Body of pancreas (tissue), 4 donors: ENCODE measurements around the gene LORICRIN. TPM values are rescaled to one million over a fixed set of nuclear protein-coding genes. Genes with fewer than 3 reads are reported as not detected.

Experiments
- ATAC-seq: fragments of 150-250 bp; one replicate; pipeline ENCODE4 v1.9.1; 2016
- DNase-seq, 4 donors: peaks; one replicate each; pipeline ENCODE4 v3.0.0-alpha.2; 2019
- H3K27ac ChIP-seq, 4 donors: fragments of 200-600 bp; sonication (generic); 1 replicate in 3 of 4; 2 replicates in 1 of 4; pipeline versions ENCODE4 v1.5.1 to v1.6.1; 2016 to 2019; ENCODE audit warnings: mild to moderate bottlenecking in 1 of 4, mixed read lengths in 1 of 4, moderate library complexity in 1 of 4
- H3K27me3 ChIP-seq, 2 donors: fragments of 200-600 bp; sonication (generic); one replicate each; pipeline ENCODE4 v1.6.0; 2016; ENCODE audit warnings: mild to moderate bottlenecking in 1 of 2
- H3K36me3 ChIP-seq, 2 donors: fragments of 200-600 bp; sonication (generic); replicated peaks in 1 of 2; 2 replicates each; pipeline ENCODE4 v1.5.1; 2016; ENCODE audit warnings: low read depth in 2 of 2; ENCODE audit not compliant: insufficient read depth in 1 of 2
- H3K4me1 ChIP-seq: fragments of 200-600 bp; sonication (generic); one replicate; pipeline ENCODE4 v1.6.0; 2016
- H3K4me3 ChIP-seq, 2 donors: fragments of 200-600 bp; sonication (generic); 1 replicate in 1 of 2; 2 replicates in 1 of 2; pipeline ENCODE4 v1.5.1; 2016 to 2019
- H3K9me3 ChIP-seq, 3 donors: fragments of 200-600 bp; sonication (generic); 1 replicate in 2 of 3; 2 replicates in 1 of 3; pipeline ENCODE4 v1.5.1; 2016
- CTCF ChIP-seq, 7 experiments: fragments of 450-650 bp in 4 of 7; fragments of 200-600 bp in 3 of 7; sonication (generic) in 3 of 7; IDR thresholded peaks; one replicate each; pipeline ENCODE4 v1.5.1; 2016 to 2019; ENCODE audit warnings: antibody characterized with exemption in 7 of 7
- POLR2A ChIP-seq, 3 donors: fragments of 450-650 bp; IDR thresholded peaks; one replicate each; pipeline ENCODE4 v1.6.1; 2016; ENCODE audit warnings: antibody characterized with exemption in 3 of 3, mild to moderate bottlenecking in 2 of 3
- WGBS, 2 donors: methylation state at CpG; one replicate each; pipeline ENCODE4 v1.1.5; 2017; 5-methylcytosine and 5-hydroxymethylcytosine counted together
- intact Hi-C: fragments of 100-400 bp; cut with DNase I; formaldehyde crosslinking; loops from one replicate; pipeline ENCODE4 v1.15.1; 2023
- total RNA-seq, 2 donors: library from RNA; depleted of rRNA; stranded (reverse); fragments of >200 nt; gene quantifications; one replicate each; pipeline ENCODE4 v1.1.0, GENCODE V29; 2016

LORICRIN gene
- total RNA-seq, 2 donors from 2014 or later: not detected

- DNase-seq: no peak
- TF ChIP-seq CTCF (IDR thresholded peaks at IDR 0.05) (no peak), POLR2A (IDR thresholded peaks at IDR 0.05) (no peak)
- no peaks in the 10 kb centered on the region for H3K9me3 ChIP-seq
- no peaks in the 10 kb centered on the region for H3K4me1 ChIP-seq
- no peaks in the 10 kb centered on the region for H3K36me3 ChIP-seq
- H3K4me3 ChIP-seq: no peak overlapping the region
- H3K27ac ChIP-seq: no peak overlapping the region
- ATAC-seq: no peak
- intact Hi-C loops: no loop called here
- 67 to 75% methylated on average over 22 of the region's 22 CpGs for WGBS, 2 donors
- no peaks in the 10 kb centered on the region for H3K27me3 ChIP-seq
These were observed 47.1 kb downstream of the LORICRIN start for GRCh38 chr1:153306303-153307220.

- Histone ChIP-seq H3K4me1 (no peaks in the 10 kb centered on the region), H3K4me3 (no peak overlapping the region), H3K36me3 (no peaks in the 10 kb centered on the region), H3K27ac (no peak overlapping the region), H3K27me3 (no peaks in the 10 kb centered on the region), H3K9me3 (no peaks in the 10 kb centered on the region)
- 71 to 83% methylated on average over 7 to 10 of the region's 10 CpGs for WGBS, 2 donors
- ATAC-seq (no peak), DNase-seq (no peak)
- intact Hi-C loops: no loop called here
- TF ChIP-seq CTCF (IDR thresholded peaks at IDR 0.05): no peak
- TF ChIP-seq POLR2A (IDR thresholded peaks at IDR 0.05): no peak
These were observed 47.7 kb downstream of the LORICRIN start for GRCh38 chr1:153307221-153307600.

GRCh38 chr1:153308540-153308939 is 49.1 kb downstream of the LORICRIN start:
- no peak overlapping the region for H3K4me3 ChIP-seq
- intact Hi-C loops: no loop called here
- H3K36me3 ChIP-seq: no peaks in the 10 kb centered on the region
- 74 to 86% methylated on average over 1 to 2 of the region's 2 CpGs for WGBS, 2 donors
- ATAC-seq (no peak), DNase-seq (no peak)
- no peaks in the 10 kb centered on the region for H3K27me3 ChIP-seq
- no peak overlapping the region for H3K27ac ChIP-seq
- TF ChIP-seq POLR2A (IDR thresholded peaks at IDR 0.05) (no peak), CTCF (IDR thresholded peaks at IDR 0.05) (no peak)
- H3K9me3 ChIP-seq: no peaks in the 10 kb centered on the region
- no peaks in the 10 kb centered on the region for H3K4me1 ChIP-seq

GRCh38 chr1:153309441-153309840 is 50.0 kb downstream of the LORICRIN start:
- H3K4me1 ChIP-seq: no peaks in the 10 kb centered on the region
- no peak for ATAC-seq
- H3K27me3 ChIP-seq: no peaks in the 10 kb centered on the region
- intact Hi-C loops: no loop called here
- TF ChIP-seq CTCF (IDR thresholded peaks at IDR 0.05): no peak
- TF ChIP-seq POLR2A (IDR thresholded peaks at IDR 0.05): no peak
- H3K36me3 ChIP-seq: no peaks in the 10 kb centered on the region
- H3K9me3 ChIP-seq: no peaks in the 10 kb centered on the region
- no peak for DNase-seq
- H3K4me3 ChIP-seq: no peak overlapping the region
- no peak overlapping the region for H3K27ac ChIP-seq
- WGBS, 2 donors: 52 to 83% methylated on average over 1 to 2 of the region's 2 CpGs

- Histone ChIP-seq H3K9me3 (no peaks in the 10 kb centered on the region), H3K4me3 (no peak overlapping the region), H3K27me3 (no peaks in the 10 kb centered on the region), H3K36me3 (no peaks in the 10 kb centered on the region), H3K4me1 (no peaks in the 10 kb centered on the region), H3K27ac (no peak overlapping the region)
- no peak for TF ChIP-seq POLR2A (IDR thresholded peaks at IDR 0.05)
- TF ChIP-seq CTCF (IDR thresholded peaks at IDR 0.05): no peak
- intact Hi-C loops: no loop called here
- WGBS, 2 donors: 75 to 81% methylated on average over 7 of the region's 7 CpGs
- no peak for ATAC-seq
- no peak for DNase-seq
These were observed 51.0 kb downstream of the LORICRIN start for GRCh38 chr1:153310526-153310925.
